ENCODE results near the gene KIF19.

The KIF19 gene

DNA sequence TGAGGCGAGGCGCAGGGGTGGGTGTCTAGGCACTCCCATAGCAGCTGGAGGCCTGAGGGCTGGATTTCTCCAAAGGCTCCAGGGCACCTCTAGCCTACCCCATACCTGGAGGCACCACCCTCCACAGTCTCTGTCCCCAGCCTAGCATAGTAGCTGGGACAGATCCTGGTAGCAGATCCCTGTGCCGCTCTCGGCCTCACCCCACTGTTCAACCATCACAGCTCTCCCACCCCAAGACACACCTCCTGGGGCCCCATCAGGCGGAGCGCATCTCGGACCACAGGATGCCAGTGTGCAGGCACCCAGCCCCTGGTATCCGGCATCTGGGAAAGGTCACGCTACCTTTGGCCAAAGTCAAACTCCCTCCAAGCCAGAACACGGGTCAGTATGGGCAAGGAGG is 28.5 kb downstream of the KIF19 start:
- TF ChIP-seq, protein P1, sequence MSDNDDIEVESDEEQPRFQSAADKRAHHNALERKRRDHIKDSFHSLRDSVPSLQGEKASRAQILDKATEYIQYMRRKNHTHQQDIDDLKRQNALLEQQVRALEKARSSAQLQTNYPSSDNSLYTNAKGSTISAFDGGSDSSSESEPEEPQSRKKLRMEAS (IDR thresholded peaks at IDR 0.05; ENCODE audit: low read depth, low read length) = no peak
- TF ChIP-seq CTCF (IDR thresholded peaks at IDR 0.05; ENCODE audit: low read depth, low read length) = no peak
- no peak for TF ChIP-seq POLR2A (IDR thresholded peaks at IDR 0.05; ENCODE audit: extremely low read depth, insufficient read length)
- TF ChIP-seq MYC (IDR thresholded peaks at IDR 0.05; ENCODE audit: low read depth, low read length) = no peak
- H3K4me3 ChIP-seq (ENCODE audit: low read depth, low read length) = no peak overlapping the region
- no peak for DNase-seq (ENCODE audit: low read depth)

DNA sequence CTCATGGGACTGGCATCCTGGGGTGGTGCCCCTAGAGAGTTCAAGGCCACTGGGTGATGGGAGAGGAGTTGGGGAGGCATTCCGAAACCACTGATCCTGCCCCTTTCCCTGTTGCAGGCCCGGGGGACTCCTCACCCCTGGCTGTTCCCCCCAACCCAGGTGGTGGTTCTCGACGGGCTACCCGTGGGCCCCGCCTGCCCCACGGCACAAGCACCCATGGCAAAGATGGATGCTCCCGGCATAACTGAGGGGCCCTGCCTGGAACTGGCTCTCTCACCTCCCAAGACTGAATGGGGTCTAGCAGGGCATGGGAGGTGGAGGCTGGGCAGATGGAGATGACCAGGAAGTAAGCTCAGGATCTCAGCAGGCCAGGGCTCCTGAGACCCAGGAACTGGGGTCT is 29.0 kb downstream of the KIF19 start:
- TF ChIP-seq CTCF (IDR thresholded peaks at IDR 0.05; ENCODE audit: low read depth, low read length) (no peak), MYC (IDR thresholded peaks at IDR 0.05; ENCODE audit: low read depth, low read length) (no peak)
- H3K4me3 ChIP-seq (ENCODE audit: low read depth, low read length) = no peak overlapping the region
- DNase-seq (ENCODE audit: low read depth) = no peak

DNA sequence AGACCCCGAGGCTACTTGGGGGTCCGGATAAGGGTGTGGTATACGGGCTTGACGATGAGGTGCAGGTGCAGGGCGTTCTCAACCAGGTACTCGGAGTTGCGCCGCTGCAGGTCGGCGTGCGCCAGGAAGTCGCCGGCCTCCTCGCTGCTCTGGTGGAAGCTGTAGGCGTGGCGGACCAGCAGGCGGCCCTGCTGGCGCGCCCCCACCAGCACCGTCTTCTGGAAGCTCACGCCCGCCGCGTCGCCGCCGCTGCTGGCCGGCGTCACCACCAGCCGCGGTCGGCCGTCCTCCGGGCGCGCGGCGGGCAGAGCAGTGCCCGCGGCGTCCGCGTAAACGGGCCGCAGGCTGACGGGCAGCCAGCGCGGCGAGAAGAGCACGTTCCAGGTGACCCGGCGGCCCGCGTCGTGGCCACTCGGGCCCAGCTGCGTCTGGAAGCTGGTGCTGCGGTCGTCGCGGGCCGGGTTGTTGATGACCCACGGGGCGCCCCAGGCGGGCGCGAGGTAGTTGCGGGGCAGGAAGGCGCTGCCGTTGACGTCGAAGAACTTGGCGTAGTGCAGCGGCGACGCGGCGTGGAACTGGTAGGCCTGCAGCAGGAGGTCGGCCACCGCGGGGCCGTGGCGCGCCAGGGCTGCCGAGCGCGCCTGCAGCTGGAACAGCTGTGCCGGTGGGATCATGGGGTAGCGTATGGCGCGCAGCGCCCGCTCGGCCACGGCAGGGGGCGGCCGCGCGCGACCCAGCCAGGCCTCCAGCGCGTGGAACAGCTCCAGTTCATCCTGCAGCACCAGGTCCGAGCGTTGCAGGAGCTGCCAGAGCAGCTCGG is 30.8 kb downstream of the KIF19 start:
- no peak for DNase-seq (ENCODE audit: low read depth)
- no peak overlapping the region for H3K4me3 ChIP-seq (ENCODE audit: low read depth, low read length)
- no peak for TF ChIP-seq MYC (IDR thresholded peaks at IDR 0.05; ENCODE audit: low read depth, low read length)
- no peak for TF ChIP-seq CTCF (IDR thresholded peaks at IDR 0.05; ENCODE audit: low read depth, low read length)
- no peak for TF ChIP-seq POLR2A (IDR thresholded peaks at IDR 0.05; ENCODE audit: extremely low read depth, insufficient read length)
- TF ChIP-seq, protein P1 (IDR thresholded peaks at IDR 0.05; ENCODE audit: low read depth, low read length) = no peak

DNA sequence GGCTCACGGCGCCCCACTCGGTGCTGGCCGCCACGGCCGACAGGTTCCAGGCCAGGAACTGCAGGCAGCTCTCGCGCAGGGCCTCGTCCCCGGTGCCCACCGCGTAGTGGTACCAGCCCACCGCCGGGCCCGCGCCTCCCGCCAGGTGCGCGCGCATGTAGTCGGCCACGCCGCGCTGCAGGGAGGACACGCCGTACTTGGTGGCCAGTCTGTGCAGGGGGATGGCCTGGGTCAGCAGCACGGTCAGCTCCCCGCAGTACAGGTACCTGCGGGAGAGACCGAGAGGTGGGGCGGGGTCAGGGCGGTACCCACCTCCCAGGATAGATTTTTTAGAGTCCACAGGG is 31.4 kb downstream of the KIF19 start:
- TF ChIP-seq, protein P1 (IDR thresholded peaks at IDR 0.05; ENCODE audit: low read depth, low read length) = no peak
- TF ChIP-seq CTCF (IDR thresholded peaks at IDR 0.05; ENCODE audit: low read depth, low read length) (no peak), MYC (IDR thresholded peaks at IDR 0.05; ENCODE audit: low read depth, low read length) (no peak), POLR2A (IDR thresholded peaks at IDR 0.05; ENCODE audit: extremely low read depth, insufficient read length) (no peak)
- DNase-seq (ENCODE audit: low read depth) = no peak
- no peak overlapping the region for H3K4me3 ChIP-seq (ENCODE audit: low read depth, low read length)

- DNase-seq (ENCODE audit: low read depth) = no peak
- no peak for TF ChIP-seq CTCF (IDR thresholded peaks at IDR 0.05; ENCODE audit: low read depth, low read length)
- TF ChIP-seq, protein P1 (IDR thresholded peaks at IDR 0.05; ENCODE audit: low read depth, low read length) = no peak
- TF ChIP-seq MYC (IDR thresholded peaks at IDR 0.05; ENCODE audit: low read depth, low read length) = no peak
- no peak for TF ChIP-seq POLR2A (IDR thresholded peaks at IDR 0.05; ENCODE audit: extremely low read depth, insufficient read length)
- H3K4me3 ChIP-seq (ENCODE audit: low read depth, low read length) = no peak overlapping the region
Measured at GRCh38 chr17:74358697-74359096, 32.7 kb downstream of the KIF19 start.

DNA sequence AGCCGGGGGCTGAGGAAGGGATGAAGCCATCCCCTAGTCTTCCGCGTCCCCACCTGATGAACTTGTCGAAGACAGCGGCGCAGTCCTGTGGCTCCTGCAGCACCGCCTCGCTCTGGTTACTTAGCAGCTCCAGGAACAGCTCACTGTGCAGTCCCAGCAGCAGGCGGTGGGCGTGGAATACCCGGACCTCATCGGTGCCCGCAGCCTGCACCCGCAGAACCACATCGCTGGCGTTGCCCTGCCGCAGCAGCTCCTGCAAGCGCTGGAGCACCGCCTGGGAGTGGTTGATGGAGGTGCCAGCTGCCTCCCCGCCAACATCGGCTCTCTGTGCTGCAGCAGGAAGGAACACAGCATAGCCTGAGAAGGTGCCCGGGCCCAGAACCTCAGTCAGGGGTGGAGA is 33.9 kb downstream of the KIF19 start:
- no peak for TF ChIP-seq POLR2A (IDR thresholded peaks at IDR 0.05; ENCODE audit: extremely low read depth, insufficient read length)
- TF ChIP-seq, protein P1 (IDR thresholded peaks at IDR 0.05; ENCODE audit: low read depth, low read length) = no peak
- DNase-seq (ENCODE audit: low read depth) = no peak
- no peak overlapping the region for H3K4me3 ChIP-seq (ENCODE audit: low read depth, low read length)
